K562 (cell line): ENCODE results near the gene THSD8. TPM values are rescaled to one million over a fixed set of nuclear protein-coding genes. Genes with fewer than 3 reads are reported as not detected.

Experiments used
- EGR1 ChIP-seq: fragments of 450-650 bp; conservative IDR thresholded peaks from 2 replicates; pipeline ENCODE4 v1.6.1; 2017; ENCODE audit warnings: mild to moderate bottlenecking
- ELF2 ChIP-seq: fragments of 250-450 bp; sonication (Bioruptor Pico); IDR thresholded peaks from 2 replicates; pipeline ENCODE4 v1.5.0; 2021; ENCODE audit warnings: mild to moderate bottlenecking
- GABPB2 ChIP-seq: fragments of 250-450 bp; sonication (Bioruptor Pico); conservative IDR thresholded peaks from 2 replicates; pipeline ENCODE4 v1.5.1; 2021; ENCODE audit warnings: mild to moderate bottlenecking
- HDAC3 ChIP-seq: fragments of 450-650 bp; IDR thresholded peaks from 2 replicates; pipeline ENCODE4 v1.6.1; 2018; ENCODE audit warnings: borderline replicate concordance, mild to moderate bottlenecking, moderate library complexity; ENCODE audit not compliant: partially characterized antibody
- HNRNPK ChIP-seq: fragments of 200-400 bp; formaldehyde crosslinking; IDR thresholded peaks from one replicate; pipeline ENCODE4 v1.6.1; 2018; ENCODE audit warnings: mild to moderate bottlenecking, low read depth, low read length; ENCODE audit not compliant: poor library complexity, severe bottlenecking
- MTA2 ChIP-seq: fragments of 450-650 bp; IDR thresholded peaks from 2 replicates; pipeline ENCODE4 v1.6.1; 2016; ENCODE audit warnings: low read depth
- NR1H2 ChIP-seq: sonication (generic); formaldehyde crosslinking; IDR thresholded peaks from 2 replicates; pipeline ENCODE4 v1.4.0; 2020; ENCODE audit warnings: mild to moderate bottlenecking, missing genetic modification reagents
- OTX1 ChIP-seq: fragments of 450-650 bp; formaldehyde crosslinking; IDR thresholded peaks from 2 replicates; pipeline ENCODE4 v1.4.0; 2022; ENCODE audit warnings: mild to moderate bottlenecking
- PBX2 ChIP-seq, 2 experiments: IDR thresholded peaks in 1 of 2; conservative IDR thresholded peaks in 1 of 2; 2 replicates each; pipeline ENCODE4 v1.6.1; 2016; ENCODE audit warnings: low read depth in 2 of 2, mild to moderate bottlenecking in 1 of 2, missing compliant biosample characterization in 1 of 2, missing genetic modification characterization in 1 of 2, moderate library complexity in 1 of 2
- PHB2 ChIP-seq: fragments of 450-650 bp; IDR thresholded peaks from 2 replicates; pipeline ENCODE4 v1.6.1; 2017; ENCODE audit warnings: low read depth
- PHF21A ChIP-seq: fragments of 450-650 bp; IDR thresholded peaks from 2 replicates; pipeline ENCODE4 v1.6.1; 2017; ENCODE audit warnings: low read depth, borderline replicate concordance
- PHF8 ChIP-seq: fragments of 200-600 bp; sonication (generic); IDR thresholded peaks from 2 replicates; pipeline ENCODE4 v1.6.1; 2012; ENCODE audit warnings: mixed run types, mild to moderate bottlenecking, inconsistent platforms, low read length, moderate library complexity, borderline replicate concordance
- ZEB2 ChIP-seq: fragments of 450-650 bp; IDR thresholded peaks from 2 replicates; pipeline ENCODE4 v1.6.1; 2016
- ZNF146 ChIP-seq: IDR thresholded peaks from one replicate; pipeline ENCODE4 v1.6.1; 2018; ENCODE audit warnings: missing compliant biosample characterization; ENCODE audit not compliant: unreplicated experiment
- ZNF408 ChIP-seq: fragments of 250-450 bp; sonication (Bioruptor Pico); IDR thresholded peaks from 2 replicates; pipeline ENCODE4 v1.4.0; 2020; ENCODE audit warnings: low read depth, mild to moderate bottlenecking, moderate library complexity
- polyA plus RNA-seq, 8 experiments: library from polyadenylated mRNA; depleted of rRNA in 4 of 8; stranded (reverse) in 5 of 8; unstranded in 3 of 8; fragments of >200 nt; fragmentation: Nextera tagmentation in 2 of 8; fragmentation: Illumina TruSeq in 1 of 8; extraction: Ambion mirVana in 2 of 8; extraction: Trizol in 1 of 8; gene quantifications; 2 replicates each; pipeline versions ENCODE4 v1.2.1 to v1.2.3, GENCODE V29; 2011 to 2014; ENCODE audit warnings: inconsistent platforms in 1 of 8, missing spikeins in 1 of 8
- total RNA-seq, 7 experiments: library from RNA; depleted of rRNA in 6 of 7; stranded (reverse); fragments of >200 nt in 6 of 7; fragmentation: Illumina TruSeq in 2 of 7; extraction: Trizol in 2 of 7; gene quantifications; 2 replicates each; pipeline versions ENCODE4 v1.2.1 to v1.2.3, GENCODE V29; 2011 to 2021; ENCODE audit warnings: low replicate concordance in 1 of 7
- TF ChIP-seq, protein P1 (sequence below): fragments of 250-450 bp; sonication (Bioruptor Pico); IDR thresholded peaks from 2 replicates; pipeline ENCODE4 v1.5.0; 2021; ENCODE audit warnings: mild to moderate bottlenecking, borderline replicate concordance
- TF ChIP-seq, protein P2 (sequence below): fragments of 450-650 bp; formaldehyde crosslinking; IDR thresholded peaks from 2 replicates; pipeline ENCODE4 v1.4.0; 2020; ENCODE audit warnings: mild to moderate bottlenecking, moderate library complexity
- TF ChIP-seq, protein P3 (sequence below): fragments of 250-450 bp; sonication (Bioruptor Pico); IDR thresholded peaks from 2 replicates; pipeline ENCODE4 v1.5.1; 2021; ENCODE audit warnings: mild to moderate bottlenecking

The THSD8 gene
- total and polyA plus RNA-seq, 9 of the 15 experiments (the other 6 are each of a cell fraction or from before 2014, with no cell fraction given): 8.4 to 42.4 (median 19.9) TPM; not detected in 2

DNA sequence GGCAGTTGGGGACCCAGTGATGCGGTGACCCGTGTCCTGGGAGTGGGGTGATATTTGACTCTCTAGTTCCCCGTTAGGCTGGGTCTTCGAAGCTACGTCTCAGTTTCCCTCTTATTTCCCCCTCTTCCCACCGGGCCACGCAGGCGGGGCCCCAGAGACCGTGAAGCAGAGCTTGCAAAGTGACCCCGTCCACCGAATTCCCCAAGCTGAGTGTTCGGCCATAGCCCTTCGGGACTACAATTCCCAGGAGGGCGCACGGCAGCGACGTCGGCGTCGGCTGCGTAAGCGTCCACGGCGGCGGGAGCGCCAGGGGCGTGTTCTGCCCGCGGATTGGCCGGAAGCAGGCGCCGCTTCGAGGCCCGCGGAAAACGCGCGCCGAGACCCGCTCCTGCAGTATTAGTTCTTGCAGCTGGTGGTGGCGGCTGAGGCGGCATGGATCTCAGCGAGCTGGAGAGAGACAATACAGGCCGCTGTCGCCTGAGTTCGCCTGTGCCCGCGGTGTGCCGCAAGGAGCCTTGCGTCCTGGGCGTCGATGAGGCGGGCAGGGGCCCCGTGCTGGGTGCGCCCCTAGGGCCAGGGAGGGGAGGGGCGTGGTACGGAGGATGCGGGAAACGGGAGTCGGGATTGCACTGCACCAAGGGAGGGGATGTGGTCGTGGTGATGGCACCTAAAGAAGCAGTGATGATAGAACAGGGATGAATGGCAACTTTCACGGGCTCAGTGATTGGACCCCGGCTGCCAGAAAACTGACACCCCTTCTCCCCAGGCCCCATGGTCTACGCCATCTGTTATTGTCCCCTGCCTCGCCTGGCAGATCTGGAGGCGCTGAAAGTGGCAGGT lies 4.6 kb downstream of the THSD8 start, which contains the start of gene RNASEH2A (continued):
- TF ChIP-seq, protein P1, sequence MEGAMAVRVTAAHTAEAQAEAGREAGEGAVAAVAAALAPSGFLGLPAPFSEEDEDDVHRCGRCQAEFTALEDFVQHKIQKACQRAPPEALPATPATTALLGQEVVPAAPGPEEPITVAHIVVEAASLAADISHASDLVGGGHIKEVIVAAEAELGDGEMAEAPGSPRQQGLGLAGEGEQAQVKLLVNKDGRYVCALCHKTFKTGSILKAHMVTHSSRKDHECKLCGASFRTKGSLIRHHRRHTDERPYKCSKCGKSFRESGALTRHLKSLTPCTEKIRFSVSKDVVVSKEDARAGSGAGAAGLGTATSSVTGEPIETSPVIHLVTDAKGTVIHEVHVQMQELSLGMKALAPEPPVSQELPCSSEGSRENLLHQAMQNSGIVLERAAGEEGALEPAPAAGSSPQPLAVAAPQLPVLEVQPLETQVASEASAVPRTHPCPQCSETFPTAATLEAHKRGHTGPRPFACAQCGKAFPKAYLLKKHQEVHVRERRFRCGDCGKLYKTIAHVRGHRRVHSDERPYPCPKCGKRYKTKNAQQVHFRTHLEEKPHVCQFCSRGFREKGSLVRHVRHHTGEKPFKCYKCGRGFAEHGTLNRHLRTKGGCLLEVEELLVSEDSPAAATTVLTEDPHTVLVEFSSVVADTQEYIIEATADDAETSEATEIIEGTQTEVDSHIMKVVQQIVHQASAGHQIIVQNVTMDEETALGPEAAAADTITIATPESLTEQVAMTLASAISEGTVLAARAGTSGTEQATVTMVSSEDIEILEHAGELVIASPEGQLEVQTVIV (CRISPR knock-in tag): no peak
- TF ChIP-seq HNRNPK (no peak), ELF2 (CRISPR knock-in tag) (no peak), EGR1 (peak; percentile 97), PBX2 (CRISPR knock-in tag; IDR thresholded peaks at IDR 0.05; ENCODE audit: low read depth) (no peak), PBX2 (tag; conservative IDR thresholded peaks at IDR 0.05; ENCODE audit: low read depth) (no peak), PHF8 (peak; percentile 92), MTA2 (no peak), ZEB2 (no peak), OTX1 (CRISPR knock-in tag) (no peak), PHB2 (no peak), GABPB2 (CRISPR knock-in tag) (no peak), ZNF408 (no peak), PHF21A (no peak), HDAC3 (no peak), NR1H2 (CRISPR knock-in tag) (0 out of 2 replicates have a peak, but pooled peaks have one; percentile 66), ZNF146 (CRISPR knock-in tag) (no peak)
- TF ChIP-seq, protein P2, sequence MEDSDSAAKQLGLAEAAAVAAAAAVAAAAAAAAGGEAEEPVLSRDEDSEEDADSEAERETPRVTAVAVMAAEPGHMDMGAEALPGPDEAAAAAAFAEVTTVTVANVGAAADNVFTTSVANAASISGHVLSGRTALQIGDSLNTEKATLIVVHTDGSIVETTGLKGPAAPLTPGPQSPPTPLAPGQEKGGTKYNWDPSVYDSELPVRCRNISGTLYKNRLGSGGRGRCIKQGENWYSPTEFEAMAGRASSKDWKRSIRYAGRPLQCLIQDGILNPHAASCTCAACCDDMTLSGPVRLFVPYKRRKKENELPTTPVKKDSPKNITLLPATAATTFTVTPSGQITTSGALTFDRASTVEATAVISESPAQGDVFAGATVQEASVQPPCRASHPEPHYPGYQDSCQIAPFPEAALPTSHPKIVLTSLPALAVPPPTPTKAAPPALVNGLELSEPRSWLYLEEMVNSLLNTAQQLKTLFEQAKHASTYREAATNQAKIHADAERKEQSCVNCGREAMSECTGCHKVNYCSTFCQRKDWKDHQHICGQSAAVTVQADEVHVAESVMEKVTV (CRISPR knock-in tag): no peak
- TF ChIP-seq, protein P3, sequence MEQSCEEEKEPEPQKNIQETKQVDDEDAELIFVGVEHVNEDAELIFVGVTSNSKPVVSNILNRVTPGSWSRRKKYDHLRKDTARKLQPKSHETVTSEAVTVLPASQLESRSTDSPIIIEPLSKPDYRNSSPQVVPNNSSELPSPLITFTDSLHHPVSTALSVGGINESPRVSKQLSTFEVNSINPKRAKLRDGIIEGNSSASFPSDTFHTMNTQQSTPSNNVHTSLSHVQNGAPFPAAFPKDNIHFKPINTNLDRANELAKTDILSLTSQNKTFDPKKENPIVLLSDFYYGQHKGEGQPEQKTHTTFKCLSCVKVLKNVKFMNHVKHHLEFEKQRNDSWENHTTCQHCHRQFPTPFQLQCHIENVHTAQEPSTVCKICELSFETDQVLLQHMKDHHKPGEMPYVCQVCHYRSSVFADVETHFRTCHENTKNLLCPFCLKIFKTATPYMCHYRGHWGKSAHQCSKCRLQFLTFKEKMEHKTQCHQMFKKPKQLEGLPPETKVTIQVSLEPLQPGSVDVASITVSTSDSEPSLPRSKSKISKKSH (CRISPR knock-in tag): no peak
